Measurements from ENCODE around the gene HSP90AB1. TPM values are rescaled to one million over a fixed set of nuclear protein-coding genes. Genes with fewer than 3 reads are reported as not detected.

The HSP90AB1 gene
- total RNA-seq, 1 donor from 2014 or later = 508 TPM

GRCh38 chr6:44271406-44271723 is 24.5 kb downstream of the HSP90AB1 start:
- peaks cover 4% of the 10 kb centered on the region for H3K4me1 Mint-ChIP-seq (ENCODE audit: low read depth)

DNA sequence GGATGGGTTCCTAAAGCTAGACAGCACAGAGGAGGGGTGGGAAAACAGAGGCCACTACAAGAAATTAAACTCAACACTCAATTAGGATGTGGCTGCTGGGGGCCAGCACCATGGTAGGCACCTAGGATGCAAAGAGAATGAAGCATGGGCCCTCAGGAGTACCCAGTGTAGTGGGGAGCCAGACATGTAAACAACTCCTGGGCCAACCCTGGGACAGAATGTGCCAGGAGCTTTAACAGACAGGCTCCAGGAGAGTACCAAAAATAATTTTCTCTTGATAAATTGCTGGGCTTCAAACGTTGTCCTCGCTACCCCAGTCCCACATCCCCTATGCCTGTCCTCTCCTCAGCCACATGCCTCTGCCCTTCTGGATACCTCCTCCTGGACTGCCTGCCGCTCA is 25.0 kb downstream of the HSP90AB1 start:
- H3K27me3 Mint-ChIP-seq (ENCODE audit: low read depth) = peaks cover 38% of the 10 kb centered on the region
- no peak overlapping the region for H3K4me3 Mint-ChIP-seq (ENCODE audit: unreplicated experiment)
- H3K9me3 Mint-ChIP-seq (ENCODE audit: low read depth) = no peaks in the 10 kb centered on the region
- TF ChIP-seq, protein P1, sequence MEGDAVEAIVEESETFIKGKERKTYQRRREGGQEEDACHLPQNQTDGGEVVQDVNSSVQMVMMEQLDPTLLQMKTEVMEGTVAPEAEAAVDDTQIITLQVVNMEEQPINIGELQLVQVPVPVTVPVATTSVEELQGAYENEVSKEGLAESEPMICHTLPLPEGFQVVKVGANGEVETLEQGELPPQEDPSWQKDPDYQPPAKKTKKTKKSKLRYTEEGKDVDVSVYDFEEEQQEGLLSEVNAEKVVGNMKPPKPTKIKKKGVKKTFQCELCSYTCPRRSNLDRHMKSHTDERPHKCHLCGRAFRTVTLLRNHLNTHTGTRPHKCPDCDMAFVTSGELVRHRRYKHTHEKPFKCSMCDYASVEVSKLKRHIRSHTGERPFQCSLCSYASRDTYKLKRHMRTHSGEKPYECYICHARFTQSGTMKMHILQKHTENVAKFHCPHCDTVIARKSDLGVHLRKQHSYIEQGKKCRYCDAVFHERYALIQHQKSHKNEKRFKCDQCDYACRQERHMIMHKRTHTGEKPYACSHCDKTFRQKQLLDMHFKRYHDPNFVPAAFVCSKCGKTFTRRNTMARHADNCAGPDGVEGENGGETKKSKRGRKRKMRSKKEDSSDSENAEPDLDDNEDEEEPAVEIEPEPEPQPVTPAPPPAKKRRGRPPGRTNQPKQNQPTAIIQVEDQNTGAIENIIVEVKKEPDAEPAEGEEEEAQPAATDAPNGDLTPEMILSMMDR (IDR thresholded peaks at IDR 0.05) = no peak
- no peak for DNase-seq (ENCODE audit: low spot score)
- H3K27ac Mint-ChIP-seq (ENCODE audit: unreplicated experiment) = no peak overlapping the region
- peaks cover 4% of the 10 kb centered on the region for H3K4me1 Mint-ChIP-seq (ENCODE audit: low read depth)
- H3K36me3 Mint-ChIP-seq (ENCODE audit: low read depth) = no peaks in the 10 kb centered on the region

More at GRCh38 chr6:44271406-44271723, 24.5 kb downstream of the HSP90AB1 start:
- Mint-ChIP-seq H3K36me3 (ENCODE audit: low read depth) (no peaks in the 10 kb centered on the region), H3K27me3 (ENCODE audit: low read depth) (peaks cover 38% of the 10 kb centered on the region), H3K9me3 (ENCODE audit: low read depth) (no peaks in the 10 kb centered on the region), H3K4me3 (ENCODE audit: unreplicated experiment) (peak overlapping the region; percentile 45), H3K27ac (ENCODE audit: unreplicated experiment) (peak overlapping the region; percentile 41)
- no peak for DNase-seq (ENCODE audit: low spot score)
- TF ChIP-seq, protein P1 (IDR thresholded peaks at IDR 0.05) = no peak

GRCh38 chr6:44272529-44272928 is 25.6 kb downstream of the HSP90AB1 start:
- no peak for DNase-seq (ENCODE audit: low spot score)
- Mint-ChIP-seq H3K4me1 (ENCODE audit: low read depth) (peaks cover 4% of the 10 kb centered on the region), H3K4me3 (ENCODE audit: unreplicated experiment) (no peak overlapping the region), H3K9me3 (ENCODE audit: low read depth) (no peaks in the 10 kb centered on the region), H3K27me3 (ENCODE audit: low read depth) (peaks cover 44% of the 10 kb centered on the region), H3K27ac (ENCODE audit: unreplicated experiment) (no peak overlapping the region), H3K36me3 (ENCODE audit: low read depth) (no peaks in the 10 kb centered on the region)
- TF ChIP-seq, protein P1 (IDR thresholded peaks at IDR 0.05) = no peak

- no peak overlapping the region for H3K4me3 Mint-ChIP-seq (ENCODE audit: unreplicated experiment)
- H3K9me3 Mint-ChIP-seq (ENCODE audit: low read depth) = no peaks in the 10 kb centered on the region
- TF ChIP-seq, protein P1 (IDR thresholded peaks at IDR 0.05) = no peak
- no peak overlapping the region for H3K27ac Mint-ChIP-seq (ENCODE audit: unreplicated experiment)
- H3K36me3 Mint-ChIP-seq (ENCODE audit: low read depth) = no peaks in the 10 kb centered on the region
- peaks cover 4% of the 10 kb centered on the region for H3K4me1 Mint-ChIP-seq (ENCODE audit: low read depth)
- DNase-seq (ENCODE audit: low spot score) = no peak
- H3K27me3 Mint-ChIP-seq (ENCODE audit: low read depth) = peaks cover 49% of the 10 kb centered on the region
These were observed 26.2 kb downstream of the HSP90AB1 start for GRCh38 chr6:44272999-44273566.

DNA sequence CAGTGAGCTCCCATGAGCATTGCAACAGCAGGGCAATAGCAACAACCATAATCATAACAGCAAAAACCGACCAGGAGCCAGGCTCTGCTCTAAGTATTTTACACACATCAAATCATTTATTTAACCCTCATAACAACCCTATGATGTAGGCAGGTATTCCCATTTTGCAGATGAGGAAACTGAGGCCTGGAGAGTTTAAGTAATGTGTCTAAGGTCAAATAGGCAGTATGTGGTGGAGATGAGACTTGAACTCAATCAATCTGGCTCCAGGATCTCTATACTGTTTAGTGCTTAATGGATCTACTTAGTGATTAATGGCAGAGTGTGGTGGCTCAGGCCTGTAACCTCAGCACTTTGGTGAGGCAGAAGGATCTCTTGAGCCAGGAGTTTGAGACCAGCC is 26.7 kb downstream of the HSP90AB1 start:
- no peak overlapping the region for H3K27ac Mint-ChIP-seq (ENCODE audit: unreplicated experiment)
- H3K9me3 Mint-ChIP-seq (ENCODE audit: low read depth) = no peaks in the 10 kb centered on the region
- TF ChIP-seq, protein P1 (IDR thresholded peaks at IDR 0.05) = no peak
- peaks cover 49% of the 10 kb centered on the region for H3K27me3 Mint-ChIP-seq (ENCODE audit: low read depth)
- H3K36me3 Mint-ChIP-seq (ENCODE audit: low read depth) = no peaks in the 10 kb centered on the region
- no peak for DNase-seq (ENCODE audit: low spot score)
- peaks cover 4% of the 10 kb centered on the region for H3K4me1 Mint-ChIP-seq (ENCODE audit: low read depth)
- H3K4me3 Mint-ChIP-seq (ENCODE audit: unreplicated experiment) = no peak overlapping the region
